GM19438 (cell line): ENCODE data around the gene PPP3R1.
A peak's percentile ranks its signal among the peaks of the same experiment; 100 is the strongest.

Experiments
- ATAC-seq: cut with Tn5 transposase; IDR thresholded peaks from one replicate; pipeline ENCODE4 v1.9.1; 2021; ENCODE audit warnings: low read depth; ENCODE audit not compliant: unreplicated experiment

PPP3R1 gene

GRCh38 chr2:68236103-68236734, 16.1 kb downstream of the PPP3R1 start:
- no peak for ATAC-seq

GRCh38 chr2:68235090-68235489, 17.2 kb downstream of the PPP3R1 start:
- ATAC-seq: no peak

- ATAC-seq: no peak
Measured at GRCh38 chr2:68234405-68234804, 17.9 kb downstream of the PPP3R1 start.

- no peak for ATAC-seq
Measured at GRCh38 chr2:68231061-68231372, 21.3 kb downstream of the PPP3R1 start.

GRCh38 chr2:68230241-68231060, 21.9 kb downstream of the PPP3R1 start:
- ATAC-seq: no peak

GRCh38 chr2:68226794-68227193, 25.5 kb downstream of the PPP3R1 start:
- no peak for ATAC-seq

GRCh38 chr2:68225119-68225632, 27.2 kb downstream of the PPP3R1 start:
- ATAC-seq: peak; percentile 79

GRCh38 chr2:68223419-68223818, 28.9 kb downstream of the PPP3R1 start:
- ATAC-seq: no peak

GRCh38 chr2:68222287-68222686, 30.0 kb downstream of the PPP3R1 start:
- ATAC-seq: no peak

GRCh38 chr2:68218343-68218901, 33.9 kb downstream of the PPP3R1 start:
- ATAC-seq: no peak

- ATAC-seq: no peak
Measured at GRCh38 chr2:68217729-68218128, 34.6 kb downstream of the PPP3R1 start.

- no peak for ATAC-seq
Measured at GRCh38 chr2:68216454-68217310, 35.6 kb downstream of the PPP3R1 start.

- ATAC-seq: no peak
Measured at GRCh38 chr2:68214381-68214780, 38.0 kb downstream of the PPP3R1 start.

GRCh38 chr2:68206793-68207192, 45.5 kb downstream of the PPP3R1 start:
- ATAC-seq: no peak

- ATAC-seq: peak; percentile 91
Measured at GRCh38 chr2:68203587-68203986, 48.7 kb downstream of the PPP3R1 start.

GRCh38 chr2:68200157-68200787, 52.1 kb downstream of the PPP3R1 start:
- no peak for ATAC-seq

GRCh38 chr2:68196120-68196716, 56.1 kb downstream of the PPP3R1 start:
- ATAC-seq: no peak

- ATAC-seq: no peak
Measured at GRCh38 chr2:68195096-68195495, 57.2 kb downstream of the PPP3R1 start.

GRCh38 chr2:68193787-68194372, 58.5 kb downstream of the PPP3R1 start:
- no peak for ATAC-seq

GRCh38 chr2:68193144-68193543, 59.2 kb downstream of the PPP3R1 start:
- no peak for ATAC-seq
